GM06990 (cell line): ENCODE measurements around the gene QKI.

ENCODE experiments used
- DNase-seq: peaks from one replicate; pipeline ENCODE4 v3.0.0-alpha.2; 2011; ENCODE audit not compliant: insufficient read length; ENCODE audit errors: extremely low read depth
- H3K27me3 ChIP-seq: replicated peaks from 2 replicates; pipeline ENCODE4 v1.6.0; 2011; ENCODE audit warnings: low read length; ENCODE audit not compliant: control insufficient read depth, insufficient read depth
- H3K36me3 ChIP-seq: 2 replicates; pipeline ENCODE4 v1.5.1; 2011; ENCODE audit warnings: low read length; ENCODE audit not compliant: control insufficient read depth, insufficient read depth
- H3K4me3 ChIP-seq: replicated peaks from 2 replicates; pipeline ENCODE4 v1.5.1; 2011; ENCODE audit warnings: low read depth, mild to moderate bottlenecking, control low read depth, low read length
- CTCF ChIP-seq: IDR thresholded peaks from 2 replicates; pipeline ENCODE4 v1.5.1; 2011; ENCODE audit warnings: low read length, control low read depth, mild to moderate bottlenecking, inconsistent platforms; ENCODE audit not compliant: insufficient read depth, poor library complexity, severe bottlenecking

QKI gene

GRCh38 chr6:163455552-163455951 is 41.0 kb downstream of the QKI start:
- DNase-seq, result no peak
- Histone ChIP-seq H3K36me3 (peaks cover 2% of the 10 kb centered on the region; the same call in 1 of the 2 replicates), H3K27me3 (no peaks in the 10 kb centered on the region), H3K4me3 (no peak overlapping the region)
- TF ChIP-seq CTCF, result no peak

GRCh38 chr6:163457637-163458561 is 43.4 kb downstream of the QKI start:
- DNase-seq, result no peak
- peaks cover 2% of the 10 kb centered on the region; the same call in 1 of the 2 replicates for H3K36me3 ChIP-seq

GRCh38 chr6:163459007-163459406 is 44.5 kb downstream of the QKI start:
- Histone ChIP-seq H3K36me3 (peaks cover 2% of the 10 kb centered on the region; the same call in 1 of the 2 replicates), H3K4me3 (no peak overlapping the region), H3K27me3 (no peaks in the 10 kb centered on the region)
- no peak for TF ChIP-seq CTCF
- no peak for DNase-seq

More at GRCh38 chr6:163457637-163458561, 43.4 kb downstream of the QKI start:
- no peak overlapping the region for H3K4me3 ChIP-seq
- no peaks in the 10 kb centered on the region for H3K27me3 ChIP-seq
- TF ChIP-seq CTCF, result no peak

GRCh38 chr6:163459536-163459935 is 45.0 kb downstream of the QKI start:
- no peaks in the 10 kb centered on the region for H3K27me3 ChIP-seq
- no peak for DNase-seq
- no peak overlapping the region for H3K4me3 ChIP-seq
- H3K36me3 ChIP-seq, result peaks cover 2% of the 10 kb centered on the region; the same call in 1 of the 2 replicates
- no peak for TF ChIP-seq CTCF

- TF ChIP-seq CTCF, result no peak
- H3K36me3 ChIP-seq, result peaks cover 2% of the 10 kb centered on the region; the same call in 1 of the 2 replicates
- no peak for DNase-seq
- H3K27me3 ChIP-seq, result no peaks in the 10 kb centered on the region
- peak overlapping the region; percentile 70 for H3K4me3 ChIP-seq
Measured at GRCh38 chr6:163460307-163460782, 45.8 kb downstream of the QKI start.
